Gastroesophageal sphincter (tissue), 4 donors: ENCODE data around the gene SGTB. TPM values are rescaled to one million over a fixed set of nuclear protein-coding genes. Genes with fewer than 3 reads are reported as not detected.

Experiments
- ATAC-seq: fragments of 150-250 bp; one replicate; pipeline ENCODE4 v1.9.1; 2016; ENCODE audit warnings: mild to moderate bottlenecking, moderate library complexity
- H3K27ac ChIP-seq, 4 donors: fragments of 200-600 bp; sonication (generic) in 3 of 4; 1 replicate in 3 of 4; 2 replicates in 1 of 4; pipeline ENCODE4 v1.5.1; 2016 to 2019
- H3K27me3 ChIP-seq: fragments of 200-600 bp; sonication (generic); one replicate; pipeline ENCODE4 v1.5.1; 2019
- H3K36me3 ChIP-seq, 2 donors: fragments of 200-600 bp; sonication (generic); one replicate each; pipeline ENCODE4 v1.5.1; 2019; ENCODE audit warnings: control low read depth in 1 of 2
- H3K4me1 ChIP-seq, 3 donors: fragments of 200-600 bp; sonication (generic); 1 replicate in 2 of 3; 2 replicates in 1 of 3; pipeline ENCODE4 v1.5.1; 2016 to 2019; ENCODE audit warnings: control low read depth in 2 of 3
- H3K4me3 ChIP-seq, 2 donors: fragments of 200-600 bp; sonication (generic); one replicate each; pipeline ENCODE4 v1.5.1; 2019; ENCODE audit warnings: mild to moderate bottlenecking in 1 of 2, moderate library complexity in 1 of 2
- H3K9me3 ChIP-seq, 3 donors: fragments of 200-600 bp; sonication (generic); one replicate each; pipeline ENCODE4 v1.5.1; 2017 to 2019; ENCODE audit warnings: control low read depth in 2 of 3
- CTCF ChIP-seq, 4 experiments: fragments of 200-600 bp in 2 of 4; fragments of 450-650 bp in 2 of 4; sonication (generic) in 1 of 4; IDR thresholded peaks; one replicate each; pipeline ENCODE4 v1.5.1; 2017 to 2019; ENCODE audit warnings: antibody characterized with exemption in 4 of 4, mild to moderate bottlenecking in 2 of 4, moderate library complexity in 2 of 4
- EP300 ChIP-seq: sonication (generic); formaldehyde crosslinking; IDR thresholded peaks from one replicate; pipeline ENCODE4 v1.6.1; 2017; ENCODE audit warnings: antibody characterized with exemption, mild to moderate bottlenecking
- POLR2A ChIP-seq, 2 donors: fragments of 450-650 bp; IDR thresholded peaks; one replicate each; pipeline ENCODE4 v1.6.1; 2017; ENCODE audit warnings: antibody characterized with exemption in 2 of 2, mild to moderate bottlenecking in 2 of 2, moderate library complexity in 1 of 2
- POLR2AphosphoS5 ChIP-seq: sonication (generic); formaldehyde crosslinking; IDR thresholded peaks from one replicate; pipeline ENCODE4 v1.6.1; 2017; ENCODE audit warnings: antibody characterized with exemption
- WGBS, 2 donors: methylation state at CpG; one replicate each; pipeline ENCODE4 v1.1.5; 2018; ENCODE audit warnings: low coverage in 1 of 2; 5-methylcytosine and 5-hydroxymethylcytosine counted together
- total RNA-seq, 4 donors: library from RNA; depleted of rRNA; stranded (reverse); fragments of >200 nt; gene quantifications; one replicate each; pipeline ENCODE4 v1.1.0, GENCODE V29; 2016

The SGTB gene
- total RNA-seq, 4 donors from 2014 or later, result 12.1 to 15.2 (median 14.3) TPM

- no peak overlapping the region for H3K27ac ChIP-seq
- TF ChIP-seq EP300, result no peak
- H3K4me1 ChIP-seq, result no peaks in the 10 kb centered on the region
- peaks cover 0 to 51% of the 10 kb centered on the region in 2 donors for H3K36me3 ChIP-seq
- no peak for ATAC-seq
- H3K9me3 ChIP-seq, result no peaks in the 10 kb centered on the region
- H3K4me3 ChIP-seq, result no peak overlapping the region
- no peaks in the 10 kb centered on the region for H3K27me3 ChIP-seq
- 93 to 97% methylated on average over 4 of the region's 4 CpGs for WGBS, 2 donors
Measured at GRCh38 chr5:65708145-65708544, 13.8 kb downstream of the SGTB start.

GRCh38 chr5:65707663-65708062, 14.2 kb downstream of the SGTB start:
- 78 to 100% methylated on average over 1 to 4 of the region's 4 CpGs for WGBS, 2 donors
- Histone ChIP-seq H3K4me3 (no peak overlapping the region), H3K36me3 (peaks cover 0 to 51% of the 10 kb centered on the region in 2 donors), H3K4me1 (no peaks in the 10 kb centered on the region), H3K9me3 (no peaks in the 10 kb centered on the region), H3K27me3 (no peaks in the 10 kb centered on the region), H3K27ac (no peak overlapping the region)
- no peak for ATAC-seq
- TF ChIP-seq CTCF (IDR thresholded peaks at IDR 0.05), result no peak
- no peak for TF ChIP-seq POLR2A (IDR thresholded peaks at IDR 0.05)
- TF ChIP-seq POLR2AphosphoS5, result no peak

GRCh38 chr5:65704621-65705239, 17.2 kb downstream of the SGTB start:
- no peaks in the 10 kb centered on the region for H3K27me3 ChIP-seq
- H3K9me3 ChIP-seq, result no peaks in the 10 kb centered on the region
- WGBS, 2 donors, result 75 to 86% methylated on average over 1 to 2 of the region's 2 CpGs
- peaks cover 0 to 48% of the 10 kb centered on the region in 2 donors for H3K36me3 ChIP-seq
- no peak for ATAC-seq
- no peak overlapping the region for H3K27ac ChIP-seq
- no peak overlapping the region for H3K4me3 ChIP-seq
- H3K4me1 ChIP-seq, result no peaks in the 10 kb centered on the region
- TF ChIP-seq CTCF (IDR thresholded peaks at IDR 0.05) (no peak), POLR2AphosphoS5 (no peak), POLR2A (IDR thresholded peaks at IDR 0.05) (no peak), EP300 (no peak)

GRCh38 chr5:65702036-65702435, 19.9 kb downstream of the SGTB start:
- Histone ChIP-seq H3K9me3 (no peaks in the 10 kb centered on the region), H3K27ac (no peak overlapping the region), H3K36me3 (peaks cover 0 to 42% of the 10 kb centered on the region in 2 donors), H3K4me1 (peaks cover 0 to 5% (median 0%) of the 10 kb centered on the region in 3 donors), H3K27me3 (no peaks in the 10 kb centered on the region), H3K4me3 (no peak overlapping the region)
- TF ChIP-seq POLR2A (IDR thresholded peaks at IDR 0.05) (no peak), POLR2AphosphoS5 (no peak), CTCF (IDR thresholded peaks at IDR 0.05) (no peak), EP300 (no peak)
- ATAC-seq, result no peak
- 96 to 100% methylated on average over 3 of the region's 3 CpGs for WGBS, 2 donors

GRCh38 chr5:65699338-65699737, 22.6 kb downstream of the SGTB start:
- Histone ChIP-seq H3K36me3 (peaks cover 0 to 38% of the 10 kb centered on the region in 2 donors), H3K4me3 (no peak overlapping the region), H3K9me3 (no peaks in the 10 kb centered on the region), H3K27ac (no peak overlapping the region), H3K27me3 (no peaks in the 10 kb centered on the region), H3K4me1 (peaks cover 0 to 25% (median 0%) of the 10 kb centered on the region in 3 donors)
- WGBS, 2 donors, result 88 to 100% methylated on average over 4 of the region's 4 CpGs
- ATAC-seq, result no peak
- TF ChIP-seq POLR2AphosphoS5 (no peak), CTCF (IDR thresholded peaks at IDR 0.05) (no peak), EP300 (no peak), POLR2A (IDR thresholded peaks at IDR 0.05) (no peak)
